NCI-H2196 (cell line): ENCODE results near the gene NCAPG.

Source experiments
- DNase-seq: peaks from one replicate; lab custom pipeline; 2025; ENCODE audit not compliant: unreplicated experiment; lab: John Stamatoyannopoulos, UW

Gene NCAPG

GRCh38 chr4:17867276-17867675 lies 56.5 kb downstream of the NCAPG start:
- DNase-seq: no peak

DNA sequence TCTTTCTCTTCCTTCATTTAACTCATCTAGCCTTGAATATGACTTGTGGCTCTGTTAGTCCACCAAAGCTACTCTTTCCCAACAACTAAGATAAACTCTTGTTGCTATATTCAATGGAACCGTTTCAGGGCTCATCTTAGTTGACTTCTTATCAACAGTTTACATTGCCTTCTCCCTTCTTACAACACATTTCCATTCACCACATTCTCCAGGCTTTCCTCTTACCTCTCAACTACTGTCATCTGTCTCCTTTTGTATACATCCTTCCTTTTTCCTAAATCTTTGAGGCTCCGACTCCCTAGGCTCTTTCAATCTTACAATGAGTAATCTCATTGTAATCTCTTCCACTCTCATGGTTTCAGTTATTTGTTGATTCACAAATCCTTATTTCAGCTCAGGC lies 58.5 kb downstream of the NCAPG start:
- DNase-seq: no peak

GRCh38 chr4:17875402-17876070 lies 64.8 kb downstream of the NCAPG start:
- DNase-seq: no peak

GRCh38 chr4:17876943-17877342 lies 66.2 kb downstream of the NCAPG start:
- no peak for DNase-seq

DNA sequence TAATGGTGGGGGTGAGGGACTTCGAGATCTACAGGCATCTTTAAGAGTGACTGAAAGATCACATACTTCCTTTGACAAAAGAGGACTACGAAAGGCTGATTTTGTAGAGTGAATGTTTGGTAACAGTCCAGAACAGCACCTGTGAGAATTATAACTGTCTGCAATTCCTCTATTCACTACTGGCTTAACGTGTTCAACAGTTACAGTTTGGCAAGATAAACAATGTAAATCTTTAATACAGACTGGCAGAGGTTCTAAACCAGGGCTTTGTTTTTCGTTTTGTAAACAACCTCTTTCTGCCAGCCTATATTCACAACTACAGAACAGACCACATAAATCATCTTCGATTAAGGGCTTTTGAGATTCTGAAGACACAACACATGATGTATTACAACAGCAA lies 66.9 kb downstream of the NCAPG start:
- DNase-seq: no peak

GRCh38 chr4:17884063-17884462 lies 73.3 kb downstream of the NCAPG start:
- DNase-seq: no peak

DNA sequence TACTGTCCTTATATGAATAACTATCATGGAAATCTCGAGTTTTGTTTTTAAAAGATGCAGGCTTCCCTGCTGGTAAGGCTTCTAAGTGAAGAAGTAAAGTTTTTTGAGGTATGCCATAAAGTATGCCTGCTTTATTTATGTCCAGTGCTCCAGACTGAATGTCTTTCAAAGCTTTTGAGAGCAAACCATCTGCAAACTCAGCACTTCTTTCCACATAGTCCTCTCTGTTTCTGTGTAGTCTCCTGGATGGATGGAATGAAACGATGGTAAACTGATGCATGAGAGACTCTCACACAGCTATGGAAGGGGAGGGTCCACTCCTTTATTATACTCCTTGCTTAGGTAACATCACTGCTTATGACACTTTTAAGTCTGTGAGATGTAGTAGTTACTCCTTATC lies 73.7 kb downstream of the NCAPG start:
- DNase-seq: no peak

- no peak for DNase-seq
Measured at GRCh38 chr4:17889692-17890091, 78.9 kb downstream of the NCAPG start.

- no peak for DNase-seq
Measured at GRCh38 chr4:17894421-17894820, 83.6 kb downstream of the NCAPG start.
